Neural cell (in vitro differentiated cells): ENCODE results near the gene PRG3. TPM values are rescaled to one million over a fixed set of nuclear protein-coding genes. Genes with fewer than 3 reads are reported as not detected.

ENCODE experiments used
- H2AFZ ChIP-seq: fragments of 200-600, 300-800 bp; sonication (generic), shearing (Covaris generic); 2 replicates; pipeline ENCODE4 v1.6.0; 2014; ENCODE audit warnings: low read depth, mild to moderate bottlenecking, antibody characterized with exemption, low read length, moderate library complexity
- H3F3A ChIP-seq: fragments of 200-600 bp; shearing (Covaris generic); 2 replicates; pipeline ENCODE4 v1.6.1; 2016; ENCODE audit warnings: mild to moderate bottlenecking, moderate library complexity, mixed read lengths, antibody characterized with exemption, low read length; ENCODE audit not compliant: insufficient read depth, poor library complexity, severe bottlenecking
- H3K27ac ChIP-seq: fragments of 200-600, 300-800 bp; sonication (generic), shearing (Covaris generic); 2 replicates; pipeline ENCODE4 v1.5.1; 2014; ENCODE audit warnings: mild to moderate bottlenecking, low read length, moderate library complexity
- H3K27me3 ChIP-seq: fragments of 300-800, 200-600 bp; sonication (generic), shearing (Covaris generic); 2 replicates; pipeline ENCODE4 v1.6.0; 2014; ENCODE audit warnings: mild to moderate bottlenecking, low read depth, low read length, moderate library complexity; ENCODE audit not compliant: insufficient read depth
- H3K36me3 ChIP-seq: fragments of 300-800, 200-600 bp; sonication (generic), shearing (Covaris generic); 2 replicates; pipeline ENCODE4 v1.5.1; 2014; ENCODE audit warnings: mild to moderate bottlenecking, antibody characterized with exemption, low read length, moderate library complexity; ENCODE audit not compliant: insufficient read depth
- H3K4me2 ChIP-seq: fragments of 300-800, 200-600 bp; sonication (generic), shearing (Covaris generic); 2 replicates; pipeline ENCODE4 v1.6.0; 2014; ENCODE audit warnings: mild to moderate bottlenecking, low read length
- H3K4me3 ChIP-seq: fragments of 300-800, 200-600 bp; sonication (generic), shearing (Covaris generic); 2 replicates; pipeline ENCODE4 v1.5.1; 2014; ENCODE audit warnings: mild to moderate bottlenecking, low read length, moderate library complexity
- H3K79me2 ChIP-seq: fragments of 200-600 bp; shearing (Covaris generic); replicated peaks from 2 replicates; pipeline ENCODE4 v1.6.0; 2014; ENCODE audit warnings: mild to moderate bottlenecking, low read length, moderate library complexity; ENCODE audit not compliant: insufficient read depth
- H3K9ac ChIP-seq: fragments of 300-800, 200-600 bp; sonication (generic), shearing (Covaris generic); 2 replicates; pipeline ENCODE4 v1.6.1; 2016; ENCODE audit warnings: mild to moderate bottlenecking, low read length, mixed read lengths
- H3K9me2 ChIP-seq: fragments of 200-600 bp; shearing (Covaris generic); 2 replicates; pipeline ENCODE4 v1.6.1; 2016; ENCODE audit warnings: mild to moderate bottlenecking, low read length, mixed read lengths; ENCODE audit not compliant: insufficient read depth
- H3K9me3 ChIP-seq: fragments of 200-600, 300-800 bp; sonication (generic), shearing (Covaris generic); 2 replicates; pipeline ENCODE4 v1.6.1; 2016; ENCODE audit warnings: mild to moderate bottlenecking, mixed run types, low read length, moderate library complexity, mixed read lengths
- H4K20me1 ChIP-seq: fragments of 200-600 bp; shearing (Covaris generic); 2 replicates; pipeline ENCODE4 v1.6.1; 2016; ENCODE audit warnings: mild to moderate bottlenecking, mixed run types; ENCODE audit not compliant: insufficient read depth
- CTCF ChIP-seq: fragments of 450-650 bp; IDR thresholded peaks from 2 replicates; pipeline ENCODE4 v1.5.1; 2014; ENCODE audit warnings: antibody characterized with exemption, mild to moderate bottlenecking, moderate library complexity; ENCODE audit not compliant: poor library complexity, severe bottlenecking
- EP300 ChIP-seq: fragments of 450-650 bp; conservative IDR thresholded peaks from 2 replicates; pipeline ENCODE4 v1.6.1; 2014; ENCODE audit warnings: antibody characterized with exemption, mild to moderate bottlenecking, moderate library complexity; ENCODE audit not compliant: poor library complexity, severe bottlenecking
- EZH2 ChIP-seq: fragments of 200-600, 300-800 bp; shearing (Covaris generic), sonication (generic); IDR thresholded peaks from 2 replicates; pipeline ENCODE4 v1.6.1; 2014; ENCODE audit warnings: antibody characterized with exemption, low read length, borderline replicate concordance, mild to moderate bottlenecking; ENCODE audit not compliant: insufficient read depth, poor library complexity, severe bottlenecking
- MXI1 ChIP-seq: fragments of 450-650 bp; conservative IDR thresholded peaks from 2 replicates; pipeline ENCODE4 v1.6.1; 2014; ENCODE audit warnings: antibody characterized with exemption, mild to moderate bottlenecking; ENCODE audit not compliant: poor library complexity, severe bottlenecking
- POLR2AphosphoS5 ChIP-seq: IDR thresholded peaks from 2 replicates; pipeline ENCODE4 v1.6.1; 2012
- RAD21 ChIP-seq: fragments of 450-650 bp; conservative IDR thresholded peaks from 2 replicates; pipeline ENCODE4 v1.6.1; 2014; ENCODE audit warnings: antibody characterized with exemption, mild to moderate bottlenecking, moderate library complexity
- REST ChIP-seq: IDR thresholded peaks from 2 replicates; pipeline ENCODE4 v1.6.1; 2012; ENCODE audit warnings: borderline replicate concordance
- SMC3 ChIP-seq: fragments of 450-650 bp; conservative IDR thresholded peaks from 2 replicates; pipeline ENCODE4 v1.6.1; 2014; ENCODE audit warnings: antibody characterized with exemption, mild to moderate bottlenecking, moderate library complexity; ENCODE audit not compliant: poor library complexity
- TAF1 ChIP-seq: IDR thresholded peaks from 2 replicates; pipeline ENCODE4 v1.6.1; 2012; ENCODE audit warnings: low read depth
- polyA plus RNA-seq: library from polyadenylated mRNA; depleted of rRNA; stranded (reverse); fragments of >200 nt; gene quantifications from 2 replicates; pipeline ENCODE4 v1.2.3, GENCODE V29; 2014

The PRG3 gene
- polyA plus RNA-seq, 1 donor from 2014 or later: not detected

- H3K9me3 ChIP-seq: no peaks in the 10 kb centered on the region
- TF ChIP-seq EP300 (no peak), REST (no peak), SMC3 (no peak), RAD21 (no peak), EZH2 (no peak), POLR2AphosphoS5 (no peak), TAF1 (no peak), MXI1 (no peak), CTCF (no peak)
- no peaks in the 10 kb centered on the region for H3K27me3 ChIP-seq
- no peak overlapping the region for H3K4me2 ChIP-seq
- H3K4me3 ChIP-seq: no peak overlapping the region
- no peaks in the 10 kb centered on the region for H3F3A ChIP-seq
- no peaks in the 10 kb centered on the region for H3K9me2 ChIP-seq
- no peaks in the 10 kb centered on the region for H3K36me3 ChIP-seq
- H4K20me1 ChIP-seq: no peaks in the 10 kb centered on the region
- H3K79me2 ChIP-seq: no peaks in the 10 kb centered on the region
- no peak overlapping the region for H3K9ac ChIP-seq
- no peak overlapping the region for H2AFZ ChIP-seq
- no peak overlapping the region for H3K27ac ChIP-seq
Observed at GRCh38 chr11:57419146-57419545, 38.2 kb upstream of the PRG3 start.

GRCh38 chr11:57418131-57418530 is 37.2 kb upstream of the PRG3 start:
- no peaks in the 10 kb centered on the region for H3K9me3 ChIP-seq
- H3K4me3 ChIP-seq: no peak overlapping the region
- no peak overlapping the region for H3K4me2 ChIP-seq
- no peaks in the 10 kb centered on the region for H3K9me2 ChIP-seq
- no peaks in the 10 kb centered on the region for H3F3A ChIP-seq
- H4K20me1 ChIP-seq: no peaks in the 10 kb centered on the region
- TF ChIP-seq SMC3: no peak
- TF ChIP-seq MXI1: no peak
- no peak for TF ChIP-seq EP300
- no peak for TF ChIP-seq RAD21
- TF ChIP-seq EZH2: no peak
- TF ChIP-seq CTCF: no peak
- no peak for TF ChIP-seq POLR2AphosphoS5
- no peak for TF ChIP-seq TAF1
- TF ChIP-seq REST: no peak
- H3K36me3 ChIP-seq: no peaks in the 10 kb centered on the region
- H2AFZ ChIP-seq: no peak overlapping the region
- H3K79me2 ChIP-seq: no peaks in the 10 kb centered on the region
- no peak overlapping the region for H3K27ac ChIP-seq
- H3K27me3 ChIP-seq: no peaks in the 10 kb centered on the region
- no peak overlapping the region for H3K9ac ChIP-seq
